ENCODE data around the gene EFEMP1.

DNA sequence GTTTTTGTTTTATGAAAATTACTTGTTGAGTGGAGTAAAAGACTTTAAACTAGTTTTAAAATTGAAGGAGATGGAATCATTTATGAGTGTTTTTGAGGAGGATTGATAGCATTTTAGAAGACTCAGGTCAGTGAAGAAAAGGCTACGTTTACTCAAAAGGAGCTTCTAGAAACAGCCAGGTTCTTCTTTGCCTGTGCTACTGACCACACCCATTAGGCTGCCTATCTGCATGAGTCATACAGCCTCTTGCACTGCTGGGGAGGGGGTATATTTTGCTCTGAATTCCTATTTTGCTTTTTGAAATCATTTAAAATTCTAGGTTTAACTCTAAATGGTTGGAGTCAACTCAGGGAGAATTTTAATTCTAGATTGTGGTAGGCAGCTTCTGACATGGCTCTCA, 22.3 kb downstream of the EFEMP1 start:
- TF ChIP-seq, protein P1, sequence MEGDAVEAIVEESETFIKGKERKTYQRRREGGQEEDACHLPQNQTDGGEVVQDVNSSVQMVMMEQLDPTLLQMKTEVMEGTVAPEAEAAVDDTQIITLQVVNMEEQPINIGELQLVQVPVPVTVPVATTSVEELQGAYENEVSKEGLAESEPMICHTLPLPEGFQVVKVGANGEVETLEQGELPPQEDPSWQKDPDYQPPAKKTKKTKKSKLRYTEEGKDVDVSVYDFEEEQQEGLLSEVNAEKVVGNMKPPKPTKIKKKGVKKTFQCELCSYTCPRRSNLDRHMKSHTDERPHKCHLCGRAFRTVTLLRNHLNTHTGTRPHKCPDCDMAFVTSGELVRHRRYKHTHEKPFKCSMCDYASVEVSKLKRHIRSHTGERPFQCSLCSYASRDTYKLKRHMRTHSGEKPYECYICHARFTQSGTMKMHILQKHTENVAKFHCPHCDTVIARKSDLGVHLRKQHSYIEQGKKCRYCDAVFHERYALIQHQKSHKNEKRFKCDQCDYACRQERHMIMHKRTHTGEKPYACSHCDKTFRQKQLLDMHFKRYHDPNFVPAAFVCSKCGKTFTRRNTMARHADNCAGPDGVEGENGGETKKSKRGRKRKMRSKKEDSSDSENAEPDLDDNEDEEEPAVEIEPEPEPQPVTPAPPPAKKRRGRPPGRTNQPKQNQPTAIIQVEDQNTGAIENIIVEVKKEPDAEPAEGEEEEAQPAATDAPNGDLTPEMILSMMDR (IDR thresholded peaks at IDR 0.05): no peak
- TF ChIP-seq EP300 (IDR thresholded peaks at IDR 0.05): no peak
- TF ChIP-seq POLR2A (IDR thresholded peaks at IDR 0.05): no peak

Data from upper lobe of left lung (tissue), 4 donors.